Ectodermal cell (in vitro differentiated cells): Measurements from ENCODE around the gene ARPIN.

Experiments used
- H3K27ac ChIP-seq: 2 replicates; pipeline ENCODE4 v1.7.0; 2013; ENCODE audit warnings: mild to moderate bottlenecking, low read depth, low read length; ENCODE audit not compliant: insufficient read depth, poor library complexity, severe bottlenecking
- H3K27me3 ChIP-seq: 2 replicates; pipeline ENCODE4 v1.7.0; 2013; ENCODE audit warnings: mild to moderate bottlenecking, low read length; ENCODE audit not compliant: insufficient read depth, control insufficient read depth, poor library complexity, severe bottlenecking
- H3K36me3 ChIP-seq: one replicate; pipeline ENCODE4 v1.7.0; 2013; ENCODE audit warnings: low read length; ENCODE audit not compliant: control insufficient read depth, insufficient read depth
- H3K4me1 ChIP-seq: one replicate; pipeline ENCODE4 v1.7.0; 2013; ENCODE audit warnings: low read length; ENCODE audit not compliant: control insufficient read depth, insufficient read depth
- H3K4me3 ChIP-seq: 2 replicates; pipeline ENCODE4 v1.7.0; 2013; ENCODE audit warnings: low read depth, low read length, control low read depth; ENCODE audit not compliant: insufficient read depth
- H3K9me3 ChIP-seq: 2 replicates; pipeline ENCODE4 v1.7.0; 2013; ENCODE audit warnings: mild to moderate bottlenecking, low read length, moderate library complexity; ENCODE audit not compliant: control insufficient read depth
- WGBS, 2 experiments: methylation state at CpG; one replicate each; pipeline ENCODE4 v1.1.7; 2013; ENCODE audit warnings: missing lambda C conversion rate in 2 of 2; 5-methylcytosine and 5-hydroxymethylcytosine counted together

Gene ARPIN

GRCh38 chr15:89845305-89845893 lies 67.4 kb downstream of the ARPIN start:
- H3K4me1 ChIP-seq = no peaks in the 10 kb centered on the region
- H3K27me3 ChIP-seq = no peaks in the 10 kb centered on the region
- H3K27ac ChIP-seq = no peak overlapping the region
- 97% methylated on average over 4 to 5 of the region's 5 CpGs for WGBS, 2 experiments
- H3K36me3 ChIP-seq = no peaks in the 10 kb centered on the region
- no peaks in the 10 kb centered on the region for H3K9me3 ChIP-seq
- H3K4me3 ChIP-seq = no peak overlapping the region
